Frontal cortex (tissue), 4 donors: ENCODE measurements around the gene ADAD1. TPM values are rescaled to one million over a fixed set of nuclear protein-coding genes. Genes with fewer than 3 reads are reported as not detected.
"Not testable (repeated sequence)": the region's sequence is repeated elsewhere in the genome, so short reads cannot be mapped to it uniquely, and the experiment has no call there.

ENCODE experiments used
- DNase-seq, 2 donors: peaks; one replicate each; pipeline ENCODE4 v3.0.0; 2012; ENCODE audit warnings: low spot score in 2 of 2
- FAIRE-seq: peaks from 2 replicates; lab custom pipeline; 2012; peaks lifted over from hg19 to GRCh38; lab: Jason Lieb, UNC
- total RNA-seq: library from RNA; depleted of rRNA; stranded (reverse); fragments of >200 nt; gene quantifications from one replicate; pipeline ENCODE4 v1.2.3, GENCODE V29; 2014
- donor health status: control.
- donor health status: control.
- donor health status: control.

Gene ADAD1
- under 0.01 TPM for total RNA-seq

DNA sequence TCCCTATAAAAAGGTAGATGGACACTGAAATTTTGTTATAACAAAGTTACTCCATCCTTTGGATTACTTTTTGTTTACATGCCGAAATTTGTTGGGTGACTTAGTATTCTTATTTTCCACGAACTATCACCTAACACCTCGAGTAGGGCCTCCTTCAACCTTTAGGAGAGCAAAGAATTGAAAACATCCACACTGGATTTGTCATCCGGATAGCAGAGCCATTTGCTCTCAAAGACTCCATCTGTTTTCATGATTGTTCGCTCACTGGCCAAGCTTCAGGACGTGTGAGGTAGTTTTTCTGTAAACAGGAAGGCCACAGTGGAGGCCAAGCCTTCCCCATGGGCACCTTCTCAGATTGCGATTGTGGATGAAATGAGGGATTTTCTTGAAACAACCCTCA lies at the start of gene ADAD1:
Gene ADAD1, plus strand, starts transcription at position 301 of the 400 bp plus-strand sequence. CDS start 1,059 bp downstream, outside the sequence.
- FAIRE-seq, result no peak
- DNase-seq, result no peak

DNA sequence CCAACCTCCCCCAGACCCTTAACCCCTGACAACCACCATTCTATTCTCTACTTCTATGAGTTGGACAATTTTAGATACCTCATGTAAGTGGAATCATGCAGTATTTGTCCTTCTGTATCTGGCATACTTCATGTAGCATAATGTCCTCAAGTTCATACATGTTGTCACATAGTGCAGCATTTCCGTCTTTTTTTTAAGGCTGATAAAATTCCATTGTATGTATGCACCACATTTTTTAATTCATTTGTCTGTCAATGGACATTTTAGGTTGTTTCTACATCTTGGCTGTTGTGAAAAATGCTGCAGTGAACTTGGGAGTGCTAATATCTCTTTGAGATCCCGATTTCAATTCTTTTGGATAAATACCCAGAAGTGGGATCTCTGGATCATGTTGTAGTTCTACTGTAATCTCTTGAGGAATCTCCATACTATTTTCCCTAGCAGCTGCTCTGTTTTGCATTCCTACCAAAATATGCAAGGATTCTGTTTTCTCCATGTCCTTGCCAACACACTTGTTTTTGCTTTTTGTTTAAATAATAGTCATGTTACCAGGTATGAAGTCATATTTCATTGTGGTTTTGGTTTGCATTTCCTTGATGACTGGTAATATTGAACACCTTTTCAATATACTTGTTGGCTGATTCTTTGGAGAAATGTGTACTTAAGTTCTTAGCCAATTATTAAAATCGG lies 48.8 kb upstream of the ADAD1 start:
- FAIRE-seq, result no peak
- DNase-seq, result no peak

DNA sequence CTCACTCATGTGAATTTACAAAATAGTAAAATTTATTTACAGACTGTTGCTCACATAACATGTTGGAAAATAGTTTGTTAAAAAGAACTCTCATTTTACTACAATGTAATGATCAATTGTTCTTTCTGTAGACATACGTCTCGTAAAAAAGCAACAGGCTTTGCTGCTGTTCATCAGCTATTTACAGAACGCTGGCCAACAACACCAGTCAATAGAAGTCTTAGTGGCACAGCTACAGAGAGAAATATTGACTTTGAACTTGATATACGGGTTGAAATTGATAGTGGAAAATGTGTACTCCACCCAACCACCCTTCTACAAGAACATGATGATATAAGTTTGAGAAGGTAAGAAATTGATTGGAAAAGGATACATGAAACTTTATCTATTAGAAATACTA lies 47.6 kb upstream of the ADAD1 start:
- DNase-seq (no peak), FAIRE-seq (no peak)

DNA sequence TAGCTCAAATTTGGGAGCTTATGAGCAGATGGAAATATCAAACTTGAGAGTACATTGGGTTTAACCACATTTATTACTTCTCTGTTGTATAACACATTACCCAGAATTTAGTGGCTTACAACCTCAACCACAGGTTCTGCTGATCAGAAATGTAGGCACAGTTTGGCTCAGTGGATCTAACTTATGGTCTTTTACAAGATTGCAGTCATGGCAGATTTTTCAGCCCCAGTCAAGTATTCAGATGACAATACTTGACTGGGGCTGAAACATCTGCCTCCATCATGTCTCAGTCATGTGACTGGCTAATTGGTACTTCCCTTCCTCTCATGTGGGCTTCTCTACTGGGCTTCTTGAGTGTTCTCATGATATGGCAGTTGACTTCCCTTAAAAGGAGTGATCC lies 44.0 kb upstream of the ADAD1 start:
- DNase-seq (no peak), FAIRE-seq (no peak)

DNA sequence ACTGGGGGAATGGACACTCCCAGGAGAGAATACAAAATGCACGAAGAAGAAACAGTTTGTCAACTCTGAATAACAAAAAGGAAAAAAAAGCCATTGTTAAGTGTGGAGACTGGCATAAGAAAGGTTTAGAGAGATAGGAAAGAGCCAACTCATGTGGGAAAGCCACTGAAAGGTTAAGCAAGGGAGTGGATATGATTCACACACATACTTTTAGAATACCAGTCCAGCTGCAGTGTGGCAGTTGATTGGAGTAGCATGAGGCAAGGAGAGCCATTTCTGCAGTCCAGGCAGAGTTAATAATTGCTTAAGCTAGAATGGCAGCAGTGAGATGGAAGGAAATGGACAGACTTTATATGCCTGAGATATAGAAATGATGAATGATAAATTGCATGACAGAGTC lies 36.9 kb upstream of the ADAD1 start:
- FAIRE-seq (no peak), DNase-seq (no peak)

DNA sequence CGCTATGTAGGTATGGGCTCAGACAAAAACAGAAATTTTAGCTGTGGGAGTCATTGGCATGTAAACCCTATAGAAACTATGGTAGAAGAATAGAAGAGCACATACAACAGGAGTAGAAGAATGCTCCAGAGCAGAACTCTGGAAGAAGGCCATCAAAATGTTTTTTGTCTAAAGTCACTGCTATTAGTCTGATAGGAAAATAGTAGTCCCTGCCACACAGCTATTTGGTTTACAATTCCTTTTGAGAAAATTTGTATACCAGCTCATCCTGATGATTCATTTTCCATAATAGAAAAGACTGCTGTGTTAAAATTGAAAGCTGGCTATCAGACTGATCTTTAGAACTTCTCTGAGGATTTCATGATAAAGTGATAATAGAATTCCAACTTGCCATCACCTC lies 32.8 kb upstream of the ADAD1 start:
- no peak for DNase-seq
- FAIRE-seq, result no peak

DNA sequence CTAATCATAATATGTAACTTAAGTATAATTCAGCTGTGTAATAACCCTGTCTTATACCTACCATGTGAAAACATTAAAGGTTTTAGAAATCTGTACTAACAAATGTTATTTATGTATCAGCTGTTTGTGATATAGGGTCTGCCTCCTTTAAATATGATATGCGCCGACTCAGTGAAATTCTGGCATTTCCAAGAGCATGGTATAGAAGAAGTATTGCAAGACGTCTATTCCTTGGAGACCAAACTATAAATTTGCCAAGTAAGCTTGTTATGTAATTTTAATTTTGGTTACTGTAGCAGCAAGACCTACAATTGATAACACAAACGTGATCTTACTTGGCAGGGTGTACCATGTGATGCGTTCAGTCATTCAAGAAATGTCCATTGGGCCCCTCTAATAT lies 32.3 kb upstream of the ADAD1 start:
- FAIRE-seq, result no peak

DNA sequence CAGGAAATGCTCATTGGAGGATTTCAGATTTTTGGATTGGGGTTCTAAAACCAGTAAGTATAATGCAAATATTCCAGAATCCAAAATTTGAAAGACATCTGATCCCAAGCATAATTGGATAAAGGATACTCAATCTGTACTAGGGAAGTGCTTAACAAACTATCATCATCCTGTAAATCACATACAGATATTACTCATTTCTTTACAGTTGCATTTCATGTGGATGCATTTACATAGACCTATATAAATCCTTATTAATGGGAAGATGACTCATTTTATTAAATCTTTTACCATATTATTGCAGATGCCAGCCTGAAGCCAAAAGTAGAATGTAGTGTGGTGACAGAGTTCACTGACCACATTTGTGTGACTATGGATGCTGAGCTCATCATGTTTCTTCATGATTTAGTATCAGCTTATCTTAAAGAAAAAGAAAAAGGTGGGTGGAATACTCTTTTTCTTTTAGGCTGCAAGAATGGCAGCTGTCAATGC lies 22.4 kb upstream of the ADAD1 start:
- FAIRE-seq, result no peak
- DNase-seq, result no peak

More for the DNA sequence above, 32.3 kb upstream of the ADAD1 start:
- DNase-seq, result no peak

DNA sequence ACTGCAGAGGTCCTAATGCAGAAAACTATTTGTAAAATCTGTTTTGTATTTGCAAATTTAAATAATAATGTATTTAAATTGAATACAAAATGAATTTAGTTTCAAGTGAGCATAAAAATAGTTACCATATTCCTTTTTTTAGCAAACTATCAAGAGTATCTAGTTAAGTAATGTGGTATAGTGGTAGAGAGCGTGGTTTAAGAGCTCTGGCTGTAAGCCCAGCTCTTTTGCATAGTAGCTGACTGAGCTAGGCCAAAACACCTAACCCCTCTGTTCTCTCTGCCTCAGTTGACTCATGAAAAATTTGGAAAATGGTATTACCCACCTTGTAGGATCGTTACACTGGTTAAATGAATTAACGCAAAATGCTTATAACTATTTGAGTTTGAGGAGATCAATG lies 18.1 kb upstream of the ADAD1 start:
- no peak for FAIRE-seq
- no peak for DNase-seq

DNA sequence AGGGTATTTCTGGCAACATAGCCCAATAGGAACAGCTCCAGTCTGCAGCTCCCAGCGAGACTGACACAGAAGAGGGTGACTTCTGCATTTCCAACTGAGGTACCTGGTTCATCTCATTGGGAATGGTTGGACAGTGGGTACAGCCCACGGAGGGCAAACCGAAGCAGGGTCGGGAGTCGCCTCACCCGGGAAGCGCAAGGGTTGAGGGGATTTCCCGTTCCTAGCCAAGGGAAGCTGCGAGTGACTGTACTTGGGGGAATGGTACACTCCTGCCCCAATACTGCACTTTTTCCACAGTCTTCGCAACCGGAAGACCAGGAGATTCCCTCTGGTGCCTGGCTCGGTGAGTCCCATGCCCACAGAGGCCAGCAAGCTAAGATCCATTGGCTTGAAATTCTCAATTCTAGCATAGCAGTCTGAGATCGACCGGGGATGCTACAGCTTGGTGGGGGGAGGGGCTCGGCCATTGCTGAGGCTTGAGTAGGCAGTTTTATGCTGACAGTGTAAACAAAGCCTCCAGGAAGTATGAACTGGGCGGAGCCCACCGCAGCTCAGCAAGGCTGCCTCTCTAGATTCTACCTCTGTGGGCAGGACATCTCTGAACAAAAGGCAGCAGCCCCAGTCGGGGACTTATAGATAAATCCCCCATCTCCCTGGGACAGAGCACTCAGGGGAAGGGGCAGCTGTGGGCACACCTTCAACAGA lies 14.0 kb upstream of the ADAD1 start:
- no peak for FAIRE-seq

DNA sequence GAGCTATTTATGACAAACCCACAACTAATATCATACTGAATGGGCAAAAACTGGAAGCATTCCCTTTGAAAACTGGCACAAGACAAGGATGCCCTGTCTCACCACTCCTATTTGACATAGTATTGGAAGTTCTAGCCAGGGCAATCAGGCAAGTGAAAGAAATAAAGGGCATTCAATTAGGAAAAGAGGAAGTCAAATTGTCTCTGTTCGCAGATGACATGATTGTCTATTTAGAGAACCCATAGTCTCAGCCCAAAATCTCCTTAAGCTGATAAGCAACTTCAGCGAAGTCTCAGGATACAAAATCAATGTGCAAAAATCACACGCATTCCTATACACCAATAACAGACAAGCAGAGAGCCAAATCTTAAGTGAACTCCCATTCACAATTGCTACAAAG lies 10.0 kb upstream of the ADAD1 start:
- FAIRE-seq, DNase-seq: not testable (repeated sequence)

More for the DNA sequence above, 14.0 kb upstream of the ADAD1 start:
- DNase-seq, result no peak

DNA sequence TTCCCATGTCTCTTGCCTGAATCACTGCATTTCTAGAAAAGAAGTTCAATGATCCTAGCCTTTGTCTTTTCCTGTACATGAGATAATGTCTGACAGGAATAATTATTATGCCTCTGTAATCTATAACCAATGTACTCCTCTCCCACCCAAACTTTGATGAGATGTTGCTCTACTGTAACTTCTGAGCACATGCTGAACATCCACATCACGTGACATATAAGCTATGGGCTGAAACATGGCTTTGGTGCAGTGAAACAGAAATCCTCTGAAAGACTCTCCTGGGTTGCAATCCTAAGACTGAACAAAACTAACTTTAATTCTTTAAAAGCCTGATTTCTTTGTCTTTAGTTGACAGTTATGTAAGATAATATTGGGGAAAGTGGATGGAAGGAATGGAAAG lies 1.5 kb upstream of the ADAD1 start:
- FAIRE-seq, result no peak
- no peak for DNase-seq

DNA sequence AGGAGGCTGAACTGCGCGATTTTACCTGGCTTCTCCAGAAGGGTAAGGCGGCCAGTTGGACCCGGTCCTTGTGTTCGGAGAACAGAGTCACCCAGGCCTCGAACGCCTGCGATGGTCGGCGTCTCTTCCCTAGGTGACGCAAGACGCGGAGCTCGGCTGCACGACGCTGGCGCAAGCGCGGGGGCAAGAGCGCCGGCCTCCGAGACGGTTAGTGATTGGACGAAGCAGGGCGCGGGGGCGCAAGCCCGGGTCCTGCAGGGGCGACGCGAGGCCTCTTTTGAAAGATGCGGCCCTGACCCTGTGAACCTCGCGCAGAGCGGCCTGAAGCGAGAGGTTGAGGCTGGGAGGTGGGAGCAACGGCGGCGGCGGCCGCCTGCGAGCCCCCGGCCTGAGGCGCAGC lies 428 bp downstream of the ADAD1 start:
- no peak for DNase-seq
- no peak for FAIRE-seq

DNA sequence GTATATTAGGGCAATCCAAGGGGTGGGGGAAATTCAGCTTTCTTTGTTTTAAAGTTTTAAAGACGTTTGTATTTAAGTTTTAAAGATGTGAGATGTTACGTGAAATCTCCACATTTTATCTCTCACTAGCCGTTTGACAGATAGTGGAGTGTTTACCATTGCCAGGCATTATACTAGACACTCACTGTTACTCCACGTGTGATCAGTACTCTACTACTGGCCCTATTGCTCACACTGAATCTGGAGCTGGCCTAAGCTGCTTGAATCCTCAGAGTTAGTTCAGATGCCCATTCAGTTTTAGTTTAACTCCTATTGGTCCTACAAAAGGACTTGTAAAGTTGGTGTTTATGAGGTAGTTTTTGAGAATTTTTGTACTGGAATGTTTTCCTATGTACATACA lies 4.5 kb downstream of the ADAD1 start:
- DNase-seq (no peak), FAIRE-seq (no peak)

DNA sequence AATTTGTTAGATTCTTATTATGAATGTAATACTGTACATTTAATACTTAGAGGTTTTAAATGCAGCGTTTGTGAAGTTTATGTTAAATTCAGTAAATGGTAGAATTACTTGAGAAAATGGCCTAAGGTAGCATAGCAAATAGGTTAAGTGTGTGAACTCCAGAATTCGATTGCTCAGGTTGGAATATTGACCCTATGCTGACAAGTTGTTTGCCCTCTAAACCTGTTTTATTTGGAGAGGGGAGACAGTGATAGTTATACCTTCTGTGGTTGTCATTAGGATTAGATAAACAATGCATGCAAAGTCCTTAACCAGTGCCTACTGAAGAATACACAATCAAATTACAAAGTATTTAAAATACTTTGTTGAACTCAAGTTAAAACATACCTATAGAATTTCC lies 5.4 kb downstream of the ADAD1 start:
- DNase-seq (no peak), FAIRE-seq (no peak)

DNA sequence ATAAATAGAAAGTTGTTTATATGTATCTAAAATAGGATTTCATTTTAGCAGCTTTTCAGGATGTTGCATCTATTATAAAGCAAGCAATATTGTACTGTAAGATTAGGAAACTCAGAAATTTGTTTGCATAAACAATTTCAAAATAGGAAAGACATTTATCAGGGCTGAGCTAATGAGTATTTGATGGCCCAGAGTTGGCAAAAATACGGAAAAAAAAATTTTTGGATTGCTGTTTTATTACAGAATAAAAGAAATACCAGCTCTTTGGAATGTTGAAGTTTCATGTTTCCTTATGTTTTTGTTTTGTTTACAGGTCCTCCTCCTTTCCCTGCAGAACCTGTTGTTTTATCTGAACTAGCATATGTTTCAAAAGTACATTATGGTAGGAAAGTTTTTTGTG lies 14.5 kb downstream of the ADAD1 start:
- FAIRE-seq, result peak; percentile 34
- no peak for DNase-seq

DNA sequence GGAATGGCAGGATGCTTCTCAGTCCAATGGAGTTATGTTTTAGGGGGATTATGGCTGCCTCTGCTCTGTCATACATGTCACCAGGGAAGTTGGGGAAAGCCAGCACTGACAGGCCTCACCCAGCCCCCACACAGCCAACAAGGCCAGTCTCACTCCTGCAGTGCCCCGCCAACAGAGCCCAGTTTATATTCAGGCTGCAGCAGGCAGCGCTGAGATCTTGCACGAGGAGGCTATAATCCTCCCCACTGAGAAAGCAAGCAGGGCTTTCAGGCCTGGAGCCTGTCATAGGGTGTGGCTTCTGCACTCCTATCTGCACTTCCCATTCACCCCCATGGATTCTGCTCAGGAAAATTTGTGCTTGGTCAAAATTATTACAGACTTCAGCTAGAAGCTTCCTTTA lies 25.1 kb downstream of the ADAD1 start:
- DNase-seq (no peak), FAIRE-seq (no peak)

DNA sequence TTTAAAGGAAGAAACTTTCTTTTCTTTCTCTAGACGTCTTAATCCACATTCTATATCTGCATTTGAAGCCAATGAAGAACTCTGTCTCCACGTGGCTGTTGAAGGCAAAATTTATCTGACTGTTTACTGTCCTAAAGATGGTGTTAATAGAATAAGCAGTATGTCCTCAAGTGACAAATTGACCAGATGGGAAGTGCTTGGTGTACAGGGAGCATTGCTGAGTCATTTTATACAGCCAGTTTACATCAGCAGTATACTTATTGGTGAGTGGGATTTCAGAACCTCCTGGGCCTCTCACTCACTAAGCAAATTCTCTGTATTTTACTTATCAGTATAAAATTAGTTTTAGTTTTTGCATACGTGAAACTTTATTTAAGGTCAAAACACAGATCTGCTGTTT lies 33.7 kb downstream of the ADAD1 start:
- FAIRE-seq (no peak), DNase-seq (no peak)

DNA sequence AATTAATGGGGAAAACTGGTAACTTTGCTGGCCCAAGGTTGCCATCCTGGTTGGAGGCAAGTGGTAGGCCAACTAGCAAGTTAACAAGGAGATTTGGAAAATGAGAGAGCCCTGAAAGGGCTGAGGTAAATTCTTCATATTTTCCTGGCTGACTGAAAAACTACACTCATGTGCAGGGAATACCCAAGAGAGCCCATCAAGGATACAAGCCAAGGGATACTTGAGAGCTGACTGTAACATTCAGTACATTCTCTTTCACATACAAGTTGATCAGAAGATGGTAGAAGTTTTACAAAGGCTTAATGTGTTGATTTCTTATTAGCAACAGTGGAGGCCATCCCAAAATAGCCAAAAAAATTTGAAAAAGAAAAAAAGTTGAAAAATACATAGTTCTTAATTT lies 44.4 kb downstream of the ADAD1 start:
- FAIRE-seq (no peak), DNase-seq (no peak)

DNA sequence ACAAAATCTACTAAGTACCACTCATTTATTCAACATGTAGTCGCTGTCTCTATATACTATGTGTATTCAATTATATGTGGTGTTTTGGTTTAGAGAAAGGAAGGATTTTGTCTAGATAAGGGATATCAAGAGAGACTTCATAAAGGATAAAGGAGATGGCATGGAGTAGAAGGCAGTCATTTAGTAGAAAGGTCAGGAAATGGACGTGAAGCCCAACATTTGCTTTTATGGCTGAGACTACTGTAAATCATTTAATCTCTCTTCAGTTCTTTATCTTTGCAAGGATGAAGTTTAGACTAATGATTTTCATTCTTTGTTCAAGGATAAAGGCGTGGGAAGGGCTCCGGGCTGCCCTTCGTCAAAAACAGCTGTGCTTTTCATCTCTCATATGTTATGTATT lies 52.5 kb downstream of the ADAD1 start:
- no peak for DNase-seq
- no peak for FAIRE-seq

DNA sequence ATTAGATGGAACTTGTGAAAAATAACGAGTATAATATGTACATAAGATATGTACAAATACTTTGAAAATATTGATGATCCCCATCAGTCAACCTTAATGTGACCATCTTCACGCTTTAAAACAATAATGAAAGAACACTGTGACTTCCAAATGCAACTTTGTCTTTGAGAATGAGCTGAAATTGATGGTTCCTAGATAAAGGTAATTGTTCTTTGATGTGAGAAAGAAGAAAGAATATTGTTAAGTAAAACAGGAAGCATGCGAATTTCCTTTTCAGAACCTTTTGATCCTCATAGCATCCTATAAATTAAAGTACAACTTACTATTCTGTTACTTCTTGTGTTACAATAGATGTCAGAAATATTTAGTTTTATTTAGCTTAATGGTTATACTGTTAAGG lies 55.5 kb downstream of the ADAD1 start:
- DNase-seq (no peak), FAIRE-seq (no peak)

DNA sequence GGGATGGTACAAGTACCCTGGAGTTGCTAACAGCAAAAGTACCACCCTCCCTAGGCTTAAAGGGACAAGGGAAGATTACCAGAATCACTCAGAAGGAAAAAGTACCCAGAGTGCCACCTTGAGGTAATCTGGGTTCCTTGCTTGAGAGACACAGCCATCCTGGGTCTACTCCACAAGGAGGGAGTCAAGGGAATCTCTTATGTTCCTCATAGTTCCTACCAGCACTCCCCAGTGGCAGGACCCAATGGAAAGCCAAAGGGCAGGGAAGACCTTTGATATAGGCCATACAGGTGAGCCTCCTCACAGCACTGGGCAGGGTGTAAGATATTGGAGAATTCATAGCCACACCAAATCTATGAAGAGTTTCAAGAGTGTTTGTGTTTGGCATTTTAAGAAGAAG lies 72.0 kb downstream of the ADAD1 start:
- FAIRE-seq (no peak), DNase-seq (no peak)
